Left ventricle myocardium inferior (tissue), 1 donor: Measurements from ENCODE around the gene PSMD14. TPM values are rescaled to one million over a fixed set of nuclear protein-coding genes. Genes with fewer than 3 reads are reported as not detected.
"Not testable (repeated sequence)": the region's sequence is repeated elsewhere in the genome, so short reads cannot be mapped to it uniquely, and the experiment has no call there.

ENCODE experiments used
- DNase-seq: peaks from one replicate; pipeline ENCODE4 v3.0.0-alpha.2; 2020
- H3K27ac ChIP-seq: fragments of 200-600 bp; replicated peaks from 2 replicates; pipeline ENCODE4 v1.8.0; 2021
- H3K27me3 ChIP-seq: fragments of 200-600 bp; 2 replicates; pipeline ENCODE4 v1.8.0; 2021; ENCODE audit warnings: low read depth
- H3K36me3 ChIP-seq: fragments of 200-600 bp; 2 replicates; pipeline ENCODE4 v1.8.0; 2021
- H3K4me1 ChIP-seq: fragments of 200-600 bp; 2 replicates; pipeline ENCODE4 v1.8.0; 2021
- H3K4me3 ChIP-seq: fragments of 200-600 bp; 2 replicates; pipeline ENCODE4 v1.8.0; 2021; ENCODE audit warnings: mild to moderate bottlenecking, moderate library complexity
- H3K9me3 ChIP-seq: fragments of 200-600 bp; replicated peaks from 2 replicates; pipeline ENCODE4 v1.8.0; 2021
- intact Hi-C: fragments of 100-400 bp; cut with micrococcal nuclease; formaldehyde crosslinking; loops from one replicate; pipeline ENCODE4 v1.11.0; 2022
- total RNA-seq: library from RNA; stranded (reverse); fragmentation: NEBNext Ultra II Directional; extraction: Animal tissue kit (Norgen Biotek cat#: 25700); gene quantifications from one replicate; pipeline ENCODE4 v1.2.1, GENCODE V29; 2021
- TF ChIP-seq, protein P1 (sequence below): fragments of 200-600 bp; IDR thresholded peaks from 2 replicates; pipeline ENCODE4 v1.8.0; 2021; ENCODE audit warnings: antibody characterized with exemption, mild to moderate bottlenecking, borderline replicate concordance
- donor health status: DM: no; HTN: yes; CAD: no; lungs with severe emphysema.

Gene PSMD14
- total RNA-seq, 1 donor from 2014 or later = 42.3 TPM

DNA sequence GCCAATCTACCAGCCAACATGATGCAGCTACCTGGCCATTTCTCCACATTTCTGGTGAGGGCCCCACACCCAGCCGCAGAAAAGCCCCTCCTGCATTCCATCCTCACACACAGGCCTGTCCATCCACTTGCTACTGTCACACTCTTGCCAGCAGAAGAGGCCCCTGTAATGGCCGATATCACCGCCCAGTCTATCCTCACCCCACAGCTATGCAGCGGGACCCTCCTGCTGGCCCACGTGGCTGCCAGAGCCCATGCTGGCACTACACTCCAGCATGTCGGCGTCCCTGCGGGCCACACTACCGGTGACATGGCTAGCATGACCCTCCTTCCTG is 25.9 kb upstream of the PSMD14 start:
- H3K4me1 ChIP-seq, H3K36me3 ChIP-seq, H3K27ac ChIP-seq, intact Hi-C loops, H3K9me3 ChIP-seq, H3K4me3 ChIP-seq, DNase-seq: not testable (repeated sequence)
- peaks cover 36% of the 10 kb centered on the region for H3K27me3 ChIP-seq

DNA sequence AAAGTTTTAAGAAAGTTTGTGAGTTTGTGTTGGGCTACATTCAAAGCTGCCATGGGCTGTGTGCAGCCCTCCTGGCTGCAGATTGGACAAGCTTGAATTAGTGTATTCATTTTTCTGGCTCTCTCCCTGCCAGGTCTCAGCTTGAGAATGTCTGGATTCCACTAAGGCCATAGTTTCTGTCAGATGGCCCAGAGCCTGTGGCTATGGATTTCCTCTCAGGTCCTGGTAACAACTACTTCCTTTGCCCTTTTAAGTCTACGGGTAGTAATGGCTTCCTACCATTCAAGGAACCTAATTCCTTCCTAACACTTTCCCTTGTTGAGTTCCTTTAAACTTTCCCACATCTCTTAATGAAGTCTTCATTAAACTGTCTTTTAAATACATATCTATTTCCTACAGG is 24.3 kb upstream of the PSMD14 start:
- H3K4me3 ChIP-seq = no peak overlapping the region

DNA sequence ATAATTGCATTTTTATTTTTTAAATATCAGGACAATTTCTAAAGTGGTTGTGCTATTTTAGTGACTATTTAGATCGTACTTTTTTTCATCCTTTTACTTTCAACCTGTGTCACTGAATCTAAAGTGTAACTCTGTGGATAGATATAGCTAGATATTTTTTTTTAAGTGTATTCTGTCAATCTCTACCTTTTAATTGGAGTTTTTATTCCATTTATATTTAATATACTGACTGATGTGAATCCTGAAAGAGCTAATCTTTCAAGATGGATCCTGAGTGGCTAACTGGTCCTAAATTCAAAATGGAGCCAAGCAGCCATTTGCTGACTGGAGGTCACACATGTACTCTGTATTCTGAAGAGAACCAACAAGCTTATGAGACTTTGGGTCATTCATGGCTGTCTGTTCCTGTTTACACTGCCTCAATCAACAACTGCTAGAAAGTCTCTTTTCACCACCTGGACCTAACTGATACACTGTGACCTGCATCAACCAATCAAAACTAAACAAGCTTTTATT is 4.6 kb upstream of the PSMD14 start:
- Histone ChIP-seq H3K4me1 (peaks cover 11% of the 10 kb centered on the region), H3K4me3 (no peak overlapping the region), H3K9me3 (peaks cover 14% of the 10 kb centered on the region), H3K36me3 (no peaks in the 10 kb centered on the region), H3K27me3 (no peaks in the 10 kb centered on the region), H3K27ac (no peak overlapping the region)
- no peak for DNase-seq
- TF ChIP-seq, protein P1, sequence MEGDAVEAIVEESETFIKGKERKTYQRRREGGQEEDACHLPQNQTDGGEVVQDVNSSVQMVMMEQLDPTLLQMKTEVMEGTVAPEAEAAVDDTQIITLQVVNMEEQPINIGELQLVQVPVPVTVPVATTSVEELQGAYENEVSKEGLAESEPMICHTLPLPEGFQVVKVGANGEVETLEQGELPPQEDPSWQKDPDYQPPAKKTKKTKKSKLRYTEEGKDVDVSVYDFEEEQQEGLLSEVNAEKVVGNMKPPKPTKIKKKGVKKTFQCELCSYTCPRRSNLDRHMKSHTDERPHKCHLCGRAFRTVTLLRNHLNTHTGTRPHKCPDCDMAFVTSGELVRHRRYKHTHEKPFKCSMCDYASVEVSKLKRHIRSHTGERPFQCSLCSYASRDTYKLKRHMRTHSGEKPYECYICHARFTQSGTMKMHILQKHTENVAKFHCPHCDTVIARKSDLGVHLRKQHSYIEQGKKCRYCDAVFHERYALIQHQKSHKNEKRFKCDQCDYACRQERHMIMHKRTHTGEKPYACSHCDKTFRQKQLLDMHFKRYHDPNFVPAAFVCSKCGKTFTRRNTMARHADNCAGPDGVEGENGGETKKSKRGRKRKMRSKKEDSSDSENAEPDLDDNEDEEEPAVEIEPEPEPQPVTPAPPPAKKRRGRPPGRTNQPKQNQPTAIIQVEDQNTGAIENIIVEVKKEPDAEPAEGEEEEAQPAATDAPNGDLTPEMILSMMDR = no peak
- intact Hi-C loops = no loop called here

More for the DNA sequence above, 24.3 kb upstream of the PSMD14 start:
- DNase-seq = no peak
- Histone ChIP-seq H3K4me1 (no peaks in the 10 kb centered on the region), H3K9me3 (no peaks in the 10 kb centered on the region), H3K36me3 (no peaks in the 10 kb centered on the region), H3K27ac (no peak overlapping the region), H3K27me3 (peaks cover 33% of the 10 kb centered on the region)
- intact Hi-C loops = no loop called here
- TF ChIP-seq, protein P1 = no peak

DNA sequence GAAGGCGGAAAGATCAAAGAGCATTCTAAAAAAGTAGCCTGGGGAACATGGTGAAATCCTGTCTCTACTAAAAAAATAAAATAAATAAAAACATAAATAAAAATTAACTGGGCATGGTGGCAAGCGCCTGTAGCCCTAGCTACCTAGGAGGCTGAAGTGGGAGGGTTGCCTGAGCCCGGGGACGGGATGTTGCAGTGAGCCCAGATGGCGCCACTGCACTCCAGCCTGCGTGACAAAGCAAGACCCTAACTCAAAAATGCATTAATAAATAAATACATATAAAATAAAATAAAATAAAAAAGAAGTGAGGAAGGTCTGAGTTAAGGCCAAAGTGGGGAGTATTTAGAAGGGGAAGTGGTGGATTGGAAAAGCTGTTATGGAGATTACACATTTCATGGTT is 1.3 kb upstream of the PSMD14 start:
- H3K27ac ChIP-seq = no peak overlapping the region
- peaks cover 26% of the 10 kb centered on the region for H3K4me1 ChIP-seq
- H3K4me3 ChIP-seq = no peak overlapping the region
- H3K36me3 ChIP-seq = no peaks in the 10 kb centered on the region
- TF ChIP-seq, protein P1 = no peak
- H3K27me3 ChIP-seq = no peaks in the 10 kb centered on the region
- intact Hi-C loops = no loop called here
- DNase-seq = no peak
- H3K9me3 ChIP-seq = peaks cover 14% of the 10 kb centered on the region

DNA sequence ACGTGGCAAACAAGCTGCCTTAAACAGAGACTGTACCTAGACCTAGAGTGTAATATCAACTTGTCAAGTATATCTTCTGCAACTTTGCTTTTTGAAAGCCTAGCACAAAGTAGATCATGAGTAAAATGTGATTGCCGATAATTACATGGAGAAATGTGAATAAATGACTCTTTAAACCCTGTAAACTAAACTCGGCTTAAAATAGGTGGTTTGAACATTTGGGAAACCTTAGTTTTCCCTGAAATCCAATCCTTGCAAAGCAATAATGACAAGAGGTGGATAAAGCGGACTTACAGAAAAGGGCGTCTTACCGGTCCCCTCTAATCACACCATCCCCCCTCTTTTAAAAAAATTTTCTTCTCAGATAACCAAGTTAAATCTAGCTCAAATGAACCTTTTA is 549 bp upstream of the PSMD14 start:
- no peak for DNase-seq
- intact Hi-C loops = no loop called here

DNA sequence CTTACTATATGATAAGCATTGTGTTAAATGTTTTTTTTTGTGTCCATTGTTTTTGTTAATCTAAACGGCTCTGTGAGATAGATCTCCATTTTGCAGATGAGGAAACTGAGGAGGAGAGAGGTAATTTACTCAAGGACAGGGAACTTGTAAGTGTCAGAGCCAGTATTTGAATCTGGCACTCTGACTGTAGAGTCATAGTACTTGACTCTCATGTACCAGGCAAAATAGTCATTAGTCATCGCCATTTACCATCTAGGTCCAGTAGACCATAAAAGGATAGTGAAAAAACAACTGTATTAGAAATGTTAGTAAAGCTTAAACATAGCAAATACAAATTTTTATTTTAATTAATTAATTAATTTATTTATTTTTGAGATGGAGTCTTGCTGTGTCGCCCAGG is 4.8 kb downstream of the PSMD14 start:
- H3K27ac ChIP-seq = no peak overlapping the region
- intact Hi-C loops = no loop called here
- no peak for DNase-seq

More for the DNA sequence above, 549 bp upstream of the PSMD14 start:
- Histone ChIP-seq H3K4me3 (peak overlapping the region; percentile 85), H3K9me3 (peaks cover 14% of the 10 kb centered on the region), H3K36me3 (no peaks in the 10 kb centered on the region), H3K27ac (peak overlapping the region; percentile 82), H3K27me3 (no peaks in the 10 kb centered on the region), H3K4me1 (peaks cover 26% of the 10 kb centered on the region)
- TF ChIP-seq, protein P1 = no peak

More for the DNA sequence above, 4.8 kb downstream of the PSMD14 start:
- H3K4me3 ChIP-seq = no peak overlapping the region
- peaks cover 29% of the 10 kb centered on the region for H3K4me1 ChIP-seq
- H3K9me3 ChIP-seq = no peaks in the 10 kb centered on the region
- H3K36me3 ChIP-seq = no peaks in the 10 kb centered on the region
- TF ChIP-seq, protein P1 = no peak
- H3K27me3 ChIP-seq = no peaks in the 10 kb centered on the region
